GM20000 (cell line): ENCODE measurements around the gene CCNE1.

Experiments used
- DNase-seq: peaks from one replicate; pipeline ENCODE4 v3.0.0; 2012; ENCODE audit warnings: low spot score
- TF ChIP-seq, protein P1 (sequence below): IDR thresholded peaks from 2 replicates; pipeline ENCODE4 v1.5.1; 2012; ENCODE audit warnings: mild to moderate bottlenecking, control low read depth; ENCODE audit errors: extremely low read depth, missing control alignments

Gene CCNE1

GRCh38 chr19:29860492-29860891 lies 48.7 kb downstream of the CCNE1 start:
- TF ChIP-seq, protein P1, sequence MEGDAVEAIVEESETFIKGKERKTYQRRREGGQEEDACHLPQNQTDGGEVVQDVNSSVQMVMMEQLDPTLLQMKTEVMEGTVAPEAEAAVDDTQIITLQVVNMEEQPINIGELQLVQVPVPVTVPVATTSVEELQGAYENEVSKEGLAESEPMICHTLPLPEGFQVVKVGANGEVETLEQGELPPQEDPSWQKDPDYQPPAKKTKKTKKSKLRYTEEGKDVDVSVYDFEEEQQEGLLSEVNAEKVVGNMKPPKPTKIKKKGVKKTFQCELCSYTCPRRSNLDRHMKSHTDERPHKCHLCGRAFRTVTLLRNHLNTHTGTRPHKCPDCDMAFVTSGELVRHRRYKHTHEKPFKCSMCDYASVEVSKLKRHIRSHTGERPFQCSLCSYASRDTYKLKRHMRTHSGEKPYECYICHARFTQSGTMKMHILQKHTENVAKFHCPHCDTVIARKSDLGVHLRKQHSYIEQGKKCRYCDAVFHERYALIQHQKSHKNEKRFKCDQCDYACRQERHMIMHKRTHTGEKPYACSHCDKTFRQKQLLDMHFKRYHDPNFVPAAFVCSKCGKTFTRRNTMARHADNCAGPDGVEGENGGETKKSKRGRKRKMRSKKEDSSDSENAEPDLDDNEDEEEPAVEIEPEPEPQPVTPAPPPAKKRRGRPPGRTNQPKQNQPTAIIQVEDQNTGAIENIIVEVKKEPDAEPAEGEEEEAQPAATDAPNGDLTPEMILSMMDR, result no peak
- DNase-seq, result no peak

GRCh38 chr19:29861574-29861973 lies 49.8 kb downstream of the CCNE1 start:
- DNase-seq, result no peak
- TF ChIP-seq, protein P1, result no peak

- TF ChIP-seq, protein P1, result no peak
- DNase-seq, result no peak
Observed at GRCh38 chr19:29866011-29866410, 54.2 kb downstream of the CCNE1 start.

- no peak for DNase-seq
- TF ChIP-seq, protein P1, result no peak
Observed at GRCh38 chr19:29867984-29868383, 56.2 kb downstream of the CCNE1 start.

GRCh38 chr19:29871143-29871542 lies 59.4 kb downstream of the CCNE1 start:
- TF ChIP-seq, protein P1, result no peak
- no peak for DNase-seq

DNA sequence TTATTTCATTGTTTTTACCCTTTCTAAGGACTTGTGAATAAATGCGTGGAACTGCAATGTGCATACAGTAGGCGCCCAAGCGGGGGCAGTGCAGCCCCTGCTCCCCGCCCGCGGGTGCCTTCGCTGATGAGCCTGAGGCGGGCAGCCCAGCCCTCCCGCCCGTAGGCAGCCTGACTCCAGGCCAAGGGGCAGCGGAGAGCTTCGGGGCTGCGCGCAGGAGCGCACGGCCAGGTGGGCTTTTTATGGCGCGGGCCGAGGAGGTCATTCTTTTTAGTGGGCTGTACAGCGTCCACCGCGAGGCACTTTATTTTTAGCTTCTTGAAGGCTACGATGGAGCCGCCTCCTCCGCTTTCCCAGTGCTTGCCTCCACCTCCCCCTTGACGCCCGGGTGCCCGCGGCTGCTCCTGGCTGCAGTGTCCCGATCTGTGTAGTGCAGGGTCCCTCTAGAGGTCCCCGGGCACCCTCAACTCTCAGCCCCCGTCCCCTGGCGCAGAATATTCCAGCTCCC lies 60.5 kb downstream of the CCNE1 start:
- TF ChIP-seq, protein P1, result no peak
- peak; percentile 41 for DNase-seq

GRCh38 chr19:29873024-29873800 lies 61.4 kb downstream of the CCNE1 start:
- DNase-seq, result peak; percentile 91
- TF ChIP-seq, protein P1, result peak; percentile 78
